Stimulated activated CD4-positive, alpha-beta T cell treated with anti-CD3 and anti-CD28 coated beads, Interleukin-1b, Interleukin-23, amount 100 ng/mL, for 48 hours (primary cell): Measurements from ENCODE around the gene SLC44A4.
"Not testable (repeated sequence)": the region's sequence is repeated elsewhere in the genome, so short reads cannot be mapped to it uniquely, and the experiment has no call there.

Experiments
- DNase-seq: peaks from one replicate; pipeline ENCODE4 v3.0.0-alpha.2; 2020

Gene SLC44A4

GRCh38 chr6:31851980-31852718 lies 26.6 kb downstream of the SLC44A4 start:
- DNase-seq: not testable (repeated sequence)

- no peak for DNase-seq
These were observed 27.3 kb downstream of the SLC44A4 start for GRCh38 chr6:31851485-31851832.

GRCh38 chr6:31850765-31851484 lies 27.9 kb downstream of the SLC44A4 start:
- DNase-seq: no peak

GRCh38 chr6:31847276-31847978 lies 31.4 kb downstream of the SLC44A4 start:
- DNase-seq: no peak

- DNase-seq: no peak
These were observed 34.3 kb downstream of the SLC44A4 start for GRCh38 chr6:31844507-31844906.

GRCh38 chr6:31842053-31842452 lies 36.7 kb downstream of the SLC44A4 start:
- DNase-seq: no peak

- DNase-seq: not testable (repeated sequence)
These were observed 39.0 kb downstream of the SLC44A4 start for GRCh38 chr6:31839779-31840126.

- DNase-seq: no peak
These were observed 39.8 kb downstream of the SLC44A4 start for GRCh38 chr6:31838968-31839367.

GRCh38 chr6:31838114-31838553 lies 40.7 kb downstream of the SLC44A4 start:
- not testable (repeated sequence) for DNase-seq

- DNase-seq: no peak
These were observed 41.3 kb downstream of the SLC44A4 start for GRCh38 chr6:31837369-31838113.

- DNase-seq: no peak
These were observed 42.1 kb downstream of the SLC44A4 start for GRCh38 chr6:31836474-31837368.

GRCh38 chr6:31836047-31836473 lies 42.7 kb downstream of the SLC44A4 start:
- DNase-seq: no peak

GRCh38 chr6:31834367-31835250 lies 44.2 kb downstream of the SLC44A4 start:
- peak; percentile 83 for DNase-seq

- DNase-seq: no peak
These were observed 47.2 kb downstream of the SLC44A4 start for GRCh38 chr6:31831350-31832215.

GRCh38 chr6:31830886-31831335 lies 47.9 kb downstream of the SLC44A4 start:
- DNase-seq: no peak

- no peak for DNase-seq
These were observed 49.0 kb downstream of the SLC44A4 start for GRCh38 chr6:31829633-31830283.

GRCh38 chr6:31827286-31828079 lies 51.3 kb downstream of the SLC44A4 start, which contains the start of gene HSPA1B:
Gene HSPA1B (plus strand): TSS chr6:31827738. CDS start chr6:31827951, 213 bp downstream.
- peak; percentile 97 for DNase-seq

GRCh38 chr6:31826793-31827285 lies 52.0 kb downstream of the SLC44A4 start:
- peak; percentile 44 for DNase-seq
